GM23338 (cell line): ENCODE measurements around the gene NPL.

ENCODE experiments used
- ETS1 ChIP-seq: IDR thresholded peaks from 2 replicates; pipeline ENCODE4 v1.6.1; 2016; ENCODE audit warnings: antibody characterized with exemption
- EZH2 ChIP-seq: fragments of 200-600 bp; sonication (generic); IDR thresholded peaks from one replicate; pipeline ENCODE4 v1.8.0; 2017; ENCODE audit warnings: antibody characterized with exemption, mild to moderate bottlenecking, low read depth; ENCODE audit not compliant: unreplicated experiment
- POLR2AphosphoS5 ChIP-seq: IDR thresholded peaks from 2 replicates; pipeline ENCODE4 v1.6.1; 2016; ENCODE audit warnings: antibody characterized with exemption, low read depth
- TF ChIP-seq, protein P1 (sequence below), 2 experiments: fragments of 200-600 bp in 1 of 2; sonication (generic) in 1 of 2; conservative IDR thresholded peaks; 2 replicates each; pipeline versions ENCODE4 v1.5.1 to v1.6.1; 2016 to 2017; ENCODE audit warnings: antibody characterized with exemption in 2 of 2, low read depth in 2 of 2, mild to moderate bottlenecking in 2 of 2, moderate library complexity in 1 of 2

- TF ChIP-seq, protein P1, sequence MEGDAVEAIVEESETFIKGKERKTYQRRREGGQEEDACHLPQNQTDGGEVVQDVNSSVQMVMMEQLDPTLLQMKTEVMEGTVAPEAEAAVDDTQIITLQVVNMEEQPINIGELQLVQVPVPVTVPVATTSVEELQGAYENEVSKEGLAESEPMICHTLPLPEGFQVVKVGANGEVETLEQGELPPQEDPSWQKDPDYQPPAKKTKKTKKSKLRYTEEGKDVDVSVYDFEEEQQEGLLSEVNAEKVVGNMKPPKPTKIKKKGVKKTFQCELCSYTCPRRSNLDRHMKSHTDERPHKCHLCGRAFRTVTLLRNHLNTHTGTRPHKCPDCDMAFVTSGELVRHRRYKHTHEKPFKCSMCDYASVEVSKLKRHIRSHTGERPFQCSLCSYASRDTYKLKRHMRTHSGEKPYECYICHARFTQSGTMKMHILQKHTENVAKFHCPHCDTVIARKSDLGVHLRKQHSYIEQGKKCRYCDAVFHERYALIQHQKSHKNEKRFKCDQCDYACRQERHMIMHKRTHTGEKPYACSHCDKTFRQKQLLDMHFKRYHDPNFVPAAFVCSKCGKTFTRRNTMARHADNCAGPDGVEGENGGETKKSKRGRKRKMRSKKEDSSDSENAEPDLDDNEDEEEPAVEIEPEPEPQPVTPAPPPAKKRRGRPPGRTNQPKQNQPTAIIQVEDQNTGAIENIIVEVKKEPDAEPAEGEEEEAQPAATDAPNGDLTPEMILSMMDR (conservative IDR thresholded peaks at IDR 0.05; ENCODE audit: low read depth in 2 of 2) = no peak
- TF ChIP-seq ETS1 (no peak), EZH2 (no peak), POLR2AphosphoS5 (no peak)
Observed at GRCh38 chr1:182861994-182862393, 72.4 kb downstream of the NPL start.
